HEK293 (cell line): Measurements from ENCODE around the gene DAPK2.

Experiments
- CTCF ChIA-PET: fragments of 350-600 bp; formaldehyde crosslinking; extraction: SDS; loops from one replicate; lab custom pipeline; 2021; ENCODE audit warnings: antibody characterized with exemption; lab: Yijun Ruan, JAX
- POLR2A ChIA-PET: fragments of 300-600 bp; formaldehyde crosslinking; extraction: SDS; loops from one replicate; lab custom pipeline; 2020; ENCODE audit warnings: antibody characterized with exemption, inconsistent platforms; lab: Yijun Ruan, JAX
- H3K27ac ChIP-seq: fragments of 200-500 bp; sonication (Bioruptor generic); 2 replicates; pipeline ENCODE4 v1.5.1; 2014; ENCODE audit warnings: low read depth, low read length, control low read depth, inconsistent platforms; ENCODE audit errors: extremely low read depth
- H3K36me3 ChIP-seq, 2 experiments: fragments of 200-500 bp in 1 of 2; sonication (Bioruptor generic) in 1 of 2; 1 replicate in 1 of 2; 2 replicates in 1 of 2; pipeline ENCODE4 v1.5.1; 2014 to 2017; ENCODE audit warnings: inconsistent platforms in 2 of 2, low read length in 2 of 2; ENCODE audit not compliant: control insufficient read depth in 2 of 2, insufficient read depth in 1 of 2
- H3K4me1 ChIP-seq: fragments of 200-500 bp; sonication (Bioruptor generic); 2 replicates; pipeline ENCODE4 v1.5.1; 2014; ENCODE audit warnings: mild to moderate bottlenecking, low read length, inconsistent platforms; ENCODE audit not compliant: control insufficient read depth, insufficient read depth
- H3K4me3 ChIP-seq: 2 replicates; pipeline ENCODE4 v1.5.1; 2011; ENCODE audit warnings: low read depth, mild to moderate bottlenecking, control low read depth, low read length, moderate library complexity
- H3K9me3 ChIP-seq: fragments of 200-500 bp; sonication (Bioruptor generic); 2 replicates; pipeline ENCODE4 v1.5.1; 2014; ENCODE audit warnings: low read depth, low read length, inconsistent platforms; ENCODE audit not compliant: control insufficient read depth, insufficient read depth
- CTCF ChIP-seq: fragments of 450-650 bp; formaldehyde crosslinking; IDR thresholded peaks from 2 replicates; pipeline ENCODE4 v1.5.1; 2016; ENCODE audit warnings: missing biosample characterization, missing genetic modification characterization
- OSR2 ChIP-seq: fragments of 450-650 bp; formaldehyde crosslinking; IDR thresholded peaks from 2 replicates; pipeline ENCODE4 v1.5.1; 2016; ENCODE audit warnings: missing biosample characterization, missing genetic modification characterization
- PRDM6 ChIP-seq: fragments of 450-650 bp; formaldehyde crosslinking; IDR thresholded peaks from 2 replicates; pipeline ENCODE4 v1.5.1; 2017; ENCODE audit warnings: missing biosample characterization, missing genetic modification characterization
- SCRT2 ChIP-seq: fragments of 450-650 bp; formaldehyde crosslinking; IDR thresholded peaks from 2 replicates; pipeline ENCODE4 v1.5.1; 2016; ENCODE audit warnings: missing biosample characterization, missing genetic modification characterization
- ZBTB10 ChIP-seq: fragments of 450-650 bp; formaldehyde crosslinking; IDR thresholded peaks from 2 replicates; pipeline ENCODE4 v1.5.1; 2016; ENCODE audit warnings: missing biosample characterization, missing genetic modification characterization
- ZNF138 ChIP-seq: fragments of 450-650 bp; formaldehyde crosslinking; IDR thresholded peaks from 2 replicates; pipeline ENCODE4 v1.5.1; 2016; ENCODE audit warnings: missing biosample characterization, missing genetic modification characterization, borderline replicate concordance
- ZNF146 ChIP-seq: fragments of 450-650 bp; formaldehyde crosslinking; IDR thresholded peaks from 2 replicates; pipeline ENCODE4 v1.5.1; 2016; ENCODE audit warnings: missing biosample characterization, missing genetic modification characterization
- ZNF174 ChIP-seq: fragments of 450-650 bp; formaldehyde crosslinking; IDR thresholded peaks from 2 replicates; pipeline ENCODE4 v1.5.0; 2017; ENCODE audit warnings: missing biosample characterization, mild to moderate bottlenecking, missing genetic modification characterization
- ZNF175 ChIP-seq: fragments of 450-650 bp; formaldehyde crosslinking; IDR thresholded peaks from 2 replicates; pipeline ENCODE4 v1.5.1; 2016; ENCODE audit warnings: missing biosample characterization, missing genetic modification characterization
- ZNF19 ChIP-seq: fragments of 450-650 bp; formaldehyde crosslinking; IDR thresholded peaks from 2 replicates; pipeline ENCODE4; 2016; ENCODE audit warnings: missing biosample characterization, missing genetic modification characterization, low read depth
- ZNF248 ChIP-seq: fragments of 450-650 bp; formaldehyde crosslinking; IDR thresholded peaks from 2 replicates; pipeline ENCODE4 v1.5.1; 2017; ENCODE audit warnings: missing biosample characterization, missing genetic modification characterization
- ZNF266 ChIP-seq: fragments of 450-650 bp; formaldehyde crosslinking; IDR thresholded peaks from 2 replicates; pipeline ENCODE4 v1.5.1; 2016; ENCODE audit warnings: missing biosample characterization, missing genetic modification characterization, low read depth
- ZNF292 ChIP-seq: fragments of 450-650 bp; formaldehyde crosslinking; IDR thresholded peaks from 2 replicates; pipeline ENCODE4 v1.5.1; 2016; ENCODE audit warnings: low read depth, missing biosample characterization, missing genetic modification characterization, borderline replicate concordance
- ZNF335 ChIP-seq: fragments of 450-650 bp; formaldehyde crosslinking; conservative IDR thresholded peaks from 2 replicates; pipeline ENCODE4 v1.5.1; 2016; ENCODE audit warnings: missing biosample characterization, missing genetic modification characterization
- ZNF350 ChIP-seq: fragments of 450-650 bp; formaldehyde crosslinking; IDR thresholded peaks from 2 replicates; pipeline ENCODE4 v1.5.0; 2017; ENCODE audit warnings: missing biosample characterization, mild to moderate bottlenecking, missing genetic modification characterization
- ZNF362 ChIP-seq: fragments of 450-650 bp; formaldehyde crosslinking; IDR thresholded peaks from 2 replicates; pipeline ENCODE4 v1.5.1; 2016; ENCODE audit warnings: missing biosample characterization, missing genetic modification characterization
- ZNF416 ChIP-seq: fragments of 450-650 bp; formaldehyde crosslinking; IDR thresholded peaks from 2 replicates; pipeline ENCODE4 v1.5.1; 2016; ENCODE audit warnings: missing biosample characterization, missing genetic modification characterization
- ZNF426 ChIP-seq: fragments of 450-650 bp; formaldehyde crosslinking; IDR thresholded peaks from 2 replicates; pipeline ENCODE4 v1.5.1; 2017; ENCODE audit warnings: missing biosample characterization, missing genetic modification characterization, mild to moderate bottlenecking, inconsistent platforms, moderate library complexity
- ZNF548 ChIP-seq: fragments of 450-650 bp; formaldehyde crosslinking; IDR thresholded peaks from 2 replicates; pipeline ENCODE4 v1.5.1; 2016; ENCODE audit warnings: missing biosample characterization, missing genetic modification characterization
- ZNF558 ChIP-seq: fragments of 450-650 bp; formaldehyde crosslinking; IDR thresholded peaks from 2 replicates; pipeline ENCODE4 v1.5.1; 2016; ENCODE audit warnings: missing biosample characterization, missing genetic modification characterization
- ZNF626 ChIP-seq: fragments of 450-650 bp; sonication (Bioruptor Pico); formaldehyde crosslinking; IDR thresholded peaks from 2 replicates; pipeline ENCODE4 v1.5.1; 2018; ENCODE audit warnings: missing biosample characterization, missing genetic modification characterization, inconsistent platforms
- ZNF677 ChIP-seq: fragments of 450-650 bp; IDR thresholded peaks from 2 replicates; pipeline ENCODE4 v1.5.0; 2018; ENCODE audit warnings: missing biosample characterization, mild to moderate bottlenecking, missing genetic modification characterization, moderate library complexity

The DAPK2 gene

GRCh38 chr15:64000183-64000951 is 45.9 kb downstream of the DAPK2 start:
- Histone ChIP-seq H3K9me3 (no peaks in the 10 kb centered on the region), H3K36me3 (no peaks in the 10 kb centered on the region), H3K4me3 (no peak overlapping the region), H3K27ac (no peak overlapping the region), H3K4me1 (no peaks in the 10 kb centered on the region)
- POLR2A ChIA-PET, result no interaction called here
- CTCF ChIA-PET, result interaction anchor here (0.7 kb wide), 2 partner anchors 55 to 80 kb away, joined by 3 read pairs; no protein-coding TSS in a partner anchor
- TF ChIP-seq ZNF362 (tag by site-specific recombination) (no peak), ZNF548 (tag by site-specific recombination) (no peak), ZNF426 (tag by site-specific recombination) (no peak), ZNF248 (tag by site-specific recombination) (no peak), ZBTB10 (tag by site-specific recombination) (no peak), OSR2 (tag by site-specific recombination) (no peak), ZNF292 (tag by site-specific recombination) (no peak), ZNF19 (tag by site-specific recombination) (no peak), ZNF350 (tag by site-specific recombination) (no peak), ZNF335 (tag by site-specific recombination) (no peak), SCRT2 (tag by site-specific recombination) (no peak), PRDM6 (no peak), ZNF626 (tag by site-specific recombination) (no peak), ZNF138 (no peak), ZNF175 (tag by site-specific recombination) (no peak), ZNF558 (tag by site-specific recombination) (no peak)

- Histone ChIP-seq H3K36me3 (no peaks in the 10 kb centered on the region), H3K4me1 (no peaks in the 10 kb centered on the region), H3K27ac (no peak overlapping the region), H3K4me3 (no peak overlapping the region), H3K9me3 (no peaks in the 10 kb centered on the region)
- ChIA-PET CTCF (no interaction called here), POLR2A (no interaction called here)
- TF ChIP-seq ZNF677 (tag by site-specific recombination) (no peak), CTCF (no peak), ZNF416 (tag by site-specific recombination) (no peak), ZNF174 (tag by site-specific recombination) (no peak), ZNF266 (tag by site-specific recombination) (no peak), ZNF146 (tag by site-specific recombination) (no peak)
These were observed 47.1 kb downstream of the DAPK2 start for GRCh38 chr15:63999177-63999576.
